GM19372 (cell line): ENCODE results near the gene SSRP1.

Experiments
- ATAC-seq: cut with Tn5 transposase; IDR thresholded peaks from one replicate; pipeline ENCODE4 v1.9.1; 2021; ENCODE audit warnings: mild to moderate bottlenecking, low read depth, moderate library complexity; ENCODE audit not compliant: unreplicated experiment

Gene SSRP1

GRCh38 chr11:57320719-57321387, 14.8 kb downstream of the SSRP1 start:
- ATAC-seq: no peak

- no peak for ATAC-seq
Measured at GRCh38 chr11:57320067-57320718, 15.5 kb downstream of the SSRP1 start.

DNA sequence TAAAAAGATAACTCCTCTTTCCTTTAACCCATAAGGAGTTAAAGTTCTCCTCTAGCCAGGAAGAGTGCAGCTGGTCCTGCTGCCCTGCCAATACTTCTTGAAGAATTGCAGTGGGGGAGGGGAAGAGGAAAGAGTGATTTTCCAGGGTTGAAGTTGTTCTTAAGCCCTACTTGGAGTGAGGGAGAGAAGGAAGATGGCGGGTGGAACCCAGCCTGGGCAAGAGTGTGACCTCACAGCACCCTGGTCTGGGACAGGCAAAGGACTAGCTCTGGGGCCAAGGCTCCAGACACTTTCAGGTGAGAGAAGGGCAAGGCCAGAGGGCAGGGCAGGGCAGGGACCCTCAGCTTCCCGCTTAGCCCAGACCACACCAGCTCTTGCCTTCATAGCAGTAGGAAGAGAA, 17.5 kb downstream of the SSRP1 start:
- no peak for ATAC-seq

DNA sequence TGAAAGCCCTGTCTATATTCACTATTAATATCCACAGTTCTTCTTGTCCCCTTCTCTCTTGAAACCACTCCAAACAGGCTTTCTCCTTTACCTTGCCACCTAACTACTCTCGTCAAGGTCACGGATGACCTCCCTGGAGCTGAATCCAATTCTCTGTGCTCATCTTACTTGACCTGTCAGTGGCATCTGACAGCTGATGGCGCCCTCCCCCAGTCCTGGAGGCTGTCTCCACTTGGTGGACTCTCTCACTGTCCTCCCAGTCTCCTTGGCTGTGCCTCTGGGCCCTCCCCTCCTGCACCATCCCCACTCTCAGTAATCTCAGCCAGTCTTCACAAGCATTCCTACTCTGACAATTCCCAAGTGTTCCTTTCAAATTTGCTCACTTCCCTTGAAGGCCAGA, 19.7 kb downstream of the SSRP1 start:
- ATAC-seq: no peak

- ATAC-seq: no peak
Measured at GRCh38 chr11:57315491-57315890, 20.2 kb downstream of the SSRP1 start.

DNA sequence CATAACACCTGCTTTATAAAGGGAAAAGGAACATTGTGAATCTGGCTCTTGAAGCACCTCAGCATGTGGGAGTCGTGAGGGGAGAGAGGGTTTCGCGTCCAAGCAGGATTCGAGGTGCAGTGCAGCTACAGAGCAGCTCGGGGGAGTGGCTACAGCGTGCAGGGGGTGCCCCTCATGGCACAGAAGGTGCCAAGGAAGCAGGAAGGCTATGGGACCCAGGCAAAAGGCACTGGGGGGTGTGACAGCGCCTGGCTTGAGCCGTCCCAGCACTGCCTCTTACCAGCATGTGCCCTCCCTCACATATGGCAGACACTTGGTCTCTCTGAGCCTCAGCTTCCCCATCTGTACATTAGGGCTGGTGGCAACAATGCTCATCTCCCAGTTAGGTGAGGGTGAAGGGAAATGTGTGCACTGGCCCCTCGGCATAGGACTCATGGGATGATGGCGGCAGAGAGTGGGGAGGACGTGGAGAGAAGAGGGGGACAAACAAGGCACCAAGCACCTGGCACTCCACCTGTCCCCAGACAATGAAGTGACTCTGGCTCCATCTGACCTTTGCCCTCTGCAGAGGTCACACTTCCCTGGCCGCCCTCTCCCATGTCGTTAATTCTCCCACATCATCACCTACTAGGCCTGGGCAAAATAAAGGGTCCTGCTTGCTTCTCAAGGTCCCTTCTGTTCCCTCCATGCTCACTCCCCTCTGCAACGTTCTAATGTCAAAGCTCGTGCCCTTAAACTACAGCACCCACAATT, 21.3 kb downstream of the SSRP1 start:
- ATAC-seq: no peak

DNA sequence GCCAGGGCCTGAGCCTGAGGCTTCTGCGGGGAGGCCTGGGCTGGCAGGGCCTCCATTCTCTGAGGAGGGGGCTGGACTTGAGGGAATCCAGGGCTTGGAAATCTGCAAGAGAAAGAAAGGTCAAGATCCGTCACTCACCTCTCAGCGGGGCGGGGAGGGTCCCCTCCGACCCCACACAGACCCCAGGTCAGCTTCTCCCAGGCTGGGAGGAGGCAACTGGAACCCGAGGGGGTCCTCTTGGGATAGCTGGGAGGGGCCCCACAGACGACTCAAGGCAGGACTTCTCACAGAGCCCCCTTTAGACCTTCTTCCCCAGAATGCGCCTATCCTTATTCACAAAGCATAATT, 21.9 kb downstream of the SSRP1 start:
- no peak for ATAC-seq

DNA sequence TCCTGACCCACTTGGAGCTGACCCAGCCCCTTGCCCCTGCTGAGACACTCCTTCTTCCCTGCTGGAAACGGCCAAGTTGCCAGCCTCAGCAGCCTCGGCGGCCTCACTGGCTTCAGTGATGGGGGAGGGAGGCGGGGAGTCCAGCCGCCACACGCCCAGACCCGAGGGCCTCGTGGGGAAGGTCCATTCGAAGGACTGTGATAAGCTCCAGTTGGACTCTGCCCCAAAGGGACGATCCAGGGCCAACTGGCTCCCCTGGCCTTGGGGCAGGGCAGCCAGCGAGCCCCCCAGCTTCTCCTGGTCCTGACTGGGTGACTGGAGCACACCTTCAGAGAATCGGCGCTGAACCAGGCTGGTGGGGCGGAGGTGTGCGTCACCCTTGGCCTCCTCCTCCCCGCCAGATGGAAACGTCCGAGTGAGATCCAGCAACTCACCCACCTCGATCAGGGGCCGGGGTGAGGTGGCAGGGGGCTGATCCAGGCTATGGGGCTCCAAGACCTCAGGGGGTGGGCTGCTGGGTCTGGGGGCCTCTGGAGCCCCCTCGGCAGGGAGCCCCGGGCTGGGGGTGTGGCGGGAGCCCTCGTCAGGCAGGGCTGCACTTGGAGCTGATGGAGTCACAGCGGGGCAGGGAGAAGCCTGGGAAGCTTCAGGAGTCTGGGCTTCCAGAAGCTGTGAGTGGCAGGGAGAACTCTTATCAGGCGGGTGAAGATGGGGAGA, 22.5 kb downstream of the SSRP1 start:
- no peak for ATAC-seq

- no peak for ATAC-seq
Measured at GRCh38 chr11:57312511-57313021, 23.1 kb downstream of the SSRP1 start.

- ATAC-seq: peak; percentile 81
Measured at GRCh38 chr11:57311109-57311936, 24.4 kb downstream of the SSRP1 start.

DNA sequence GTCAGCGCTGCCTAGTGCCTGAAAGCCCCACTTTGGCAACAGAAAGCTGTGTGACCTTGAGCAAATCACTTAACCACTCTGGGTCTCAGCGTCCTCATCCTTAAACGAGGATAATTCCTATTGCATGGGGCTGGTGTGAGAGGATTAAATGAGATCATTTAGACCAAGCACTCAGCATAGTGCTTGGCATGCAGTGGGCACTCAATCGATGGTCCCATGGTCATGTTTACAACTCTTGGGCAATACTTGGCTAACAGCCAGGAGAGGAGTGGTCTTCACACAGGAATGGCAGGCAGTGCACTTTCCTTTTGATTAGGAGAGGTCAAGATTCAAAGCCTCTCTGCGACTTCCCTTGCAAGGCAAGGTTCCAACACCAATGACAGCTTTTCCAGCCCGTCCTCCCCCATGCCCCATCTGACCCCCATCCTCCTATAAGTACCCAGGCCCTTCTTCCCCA, 25.0 kb downstream of the SSRP1 start:
- no peak for ATAC-seq

DNA sequence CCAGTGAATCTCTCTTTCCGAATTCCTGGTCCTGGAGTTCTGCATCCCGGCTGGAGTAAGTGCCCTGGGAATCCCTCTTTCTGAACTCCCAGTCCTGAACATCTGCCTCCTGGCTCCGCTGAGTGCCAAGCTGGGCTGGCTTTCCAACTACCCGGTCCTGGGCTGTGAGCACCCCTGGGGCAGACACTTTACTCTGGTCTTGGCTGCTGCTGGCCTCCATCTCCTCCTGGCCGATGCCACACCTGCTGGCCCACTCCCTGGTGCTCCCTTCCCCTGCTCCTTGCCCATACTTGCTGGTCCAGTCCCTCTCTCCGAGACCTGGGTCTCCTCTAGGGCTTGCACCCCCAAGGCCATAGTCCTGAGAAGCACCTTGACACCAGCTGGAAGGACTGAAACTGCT, 25.6 kb downstream of the SSRP1 start:
- no peak for ATAC-seq

DNA sequence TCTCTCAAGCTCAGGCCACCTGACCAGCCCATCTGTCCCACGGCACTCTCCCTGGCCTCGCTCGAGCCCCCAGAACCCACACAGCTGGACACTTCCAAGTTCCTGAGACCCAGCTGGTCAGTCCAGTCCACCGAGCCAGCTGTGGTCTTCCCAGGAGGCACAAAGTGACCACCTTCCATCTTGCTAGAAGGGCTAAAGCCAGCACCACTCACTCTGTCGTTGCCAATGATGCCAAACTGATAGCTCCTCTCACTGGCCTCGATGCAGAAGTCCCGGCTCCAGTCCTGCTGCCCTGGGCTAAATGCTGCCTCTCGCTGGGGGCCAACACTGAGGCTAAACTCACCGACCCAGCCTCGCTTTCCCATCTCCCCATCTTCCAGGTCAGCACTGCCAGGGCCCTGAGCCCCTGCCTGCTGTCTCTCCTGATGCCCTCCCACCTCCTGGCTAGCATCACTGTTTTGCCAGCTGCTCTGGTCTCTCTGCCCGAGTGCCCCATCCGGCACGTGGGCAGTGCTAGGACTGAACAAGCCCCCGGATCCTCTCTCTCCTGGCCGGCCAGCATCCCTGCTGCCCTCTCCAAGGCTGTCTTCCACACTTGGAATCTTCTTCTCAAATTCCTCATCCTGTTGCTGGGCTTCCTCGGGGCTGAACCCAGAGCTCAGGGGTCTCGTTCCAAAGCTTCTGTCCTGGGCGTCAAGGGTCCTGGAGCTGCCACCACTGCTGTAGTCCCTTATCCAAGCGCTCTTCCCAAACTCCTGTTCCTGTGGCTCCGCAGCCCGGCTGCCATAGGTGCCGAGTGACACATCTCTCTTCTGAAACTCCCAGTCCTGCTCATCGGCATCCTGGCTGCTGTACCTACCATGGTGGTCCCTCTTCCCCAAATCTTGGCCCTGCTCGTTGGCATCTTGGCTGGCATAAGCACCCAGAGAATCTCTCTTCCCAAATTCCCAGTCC, 26.3 kb downstream of the SSRP1 start:
- no peak for ATAC-seq

GRCh38 chr11:57308426-57309060, 27.1 kb downstream of the SSRP1 start:
- no peak for ATAC-seq

DNA sequence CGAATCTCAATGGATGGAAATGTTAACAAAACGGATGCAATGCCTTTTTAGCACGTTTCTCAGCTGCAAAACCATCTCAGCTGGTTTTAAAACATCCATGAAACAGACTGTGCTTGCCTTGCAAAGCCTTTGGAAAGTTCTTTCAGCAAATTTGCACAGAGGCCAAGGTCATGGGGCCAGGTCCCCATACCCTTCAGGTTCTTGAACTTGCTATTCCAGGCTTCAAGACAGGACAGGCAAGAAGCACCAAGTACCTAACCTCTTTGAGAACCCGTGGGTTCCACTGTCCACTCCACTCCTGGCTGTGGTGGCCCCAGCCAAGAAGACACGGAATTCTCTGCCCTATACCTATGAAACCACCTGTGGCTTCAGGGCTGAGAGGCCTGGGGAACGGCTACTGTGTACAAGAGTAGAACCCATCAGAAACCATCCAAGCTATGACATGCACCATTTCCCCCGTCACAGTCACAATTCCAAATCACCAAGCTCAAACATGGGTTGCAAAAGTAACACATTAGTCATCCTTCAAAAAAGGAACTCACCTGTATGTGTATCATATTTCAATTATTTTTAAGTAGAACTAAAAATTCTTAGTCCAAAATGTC, 27.9 kb downstream of the SSRP1 start:
- ATAC-seq: no peak

DNA sequence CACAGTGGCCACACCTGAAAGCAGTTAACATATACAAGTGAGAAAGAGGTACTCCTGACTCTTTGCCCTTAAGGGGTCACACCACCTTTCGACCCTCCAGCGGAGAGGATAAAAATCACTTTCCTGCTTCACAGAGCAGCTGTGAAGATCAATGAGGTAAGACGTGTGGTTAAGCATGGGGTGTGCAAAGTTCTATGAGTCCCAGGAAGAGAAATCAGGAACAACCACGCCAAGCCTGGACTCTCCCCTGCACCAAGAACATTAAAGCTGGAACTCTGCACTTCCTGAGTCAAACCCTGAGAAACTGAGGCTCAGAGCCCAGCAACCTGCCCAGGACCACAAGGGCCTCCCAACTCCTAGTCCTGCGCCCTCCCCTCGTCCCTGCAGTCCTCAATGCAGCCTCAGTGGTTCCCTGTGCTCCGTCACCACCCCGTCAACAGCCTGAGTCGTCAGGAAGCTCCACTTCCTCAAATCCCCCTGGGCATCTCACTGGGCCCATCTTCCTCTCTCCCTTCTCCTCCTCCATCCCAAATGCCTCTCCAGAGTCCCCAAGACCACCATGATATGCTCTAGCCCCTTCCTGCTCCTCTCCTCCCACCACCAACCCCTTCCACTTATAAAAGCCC, 28.6 kb downstream of the SSRP1 start:
- no peak for ATAC-seq

- no peak for ATAC-seq
Measured at GRCh38 chr11:57306161-57306876, 29.4 kb downstream of the SSRP1 start.
